Activated T-helper 17 cell treated with anti-CD3 and anti-CD28 coated beads, Interleukin-2, amount 50 U/mL, for 72 hours (primary cell): ENCODE results near the gene COL4A6. TPM values are rescaled to one million over a fixed set of nuclear protein-coding genes. Genes with fewer than 3 reads are reported as not detected.
"Not testable (repeated sequence)": the region's sequence is repeated elsewhere in the genome, so short reads cannot be mapped to it uniquely, and the experiment has no call there.

Experiments used
- ATAC-seq: fragments of 150-1000 bp; cut with Tn5 transposase; replicated peaks from 2 replicates; pipeline ENCODE4 v1.10.0; 2021; ENCODE audit warnings: mild to moderate bottlenecking, moderate library complexity
- H3K27ac Mint-ChIP-seq: one replicate; pipeline ENCODE4 v1.8.0; 2022; ENCODE audit warnings: mixed read lengths
- H3K27me3 Mint-ChIP-seq: one replicate; pipeline ENCODE4 v1.8.0; 2022; ENCODE audit warnings: mixed read lengths
- H3K36me3 Mint-ChIP-seq: one replicate; pipeline ENCODE4 v1.8.0; 2022; ENCODE audit warnings: low read depth, mild to moderate bottlenecking, mixed read lengths
- H3K4me1 Mint-ChIP-seq: one replicate; pipeline ENCODE4 v1.8.0; 2022; ENCODE audit warnings: mixed read lengths
- H3K4me3 Mint-ChIP-seq: one replicate; pipeline ENCODE4 v1.8.0; 2022; ENCODE audit warnings: mild to moderate bottlenecking, mixed read lengths
- H3K9me3 Mint-ChIP-seq: one replicate; pipeline ENCODE4 v1.8.0; 2022; ENCODE audit warnings: mixed read lengths
- total RNA-seq, 2 donors: library from RNA; stranded (reverse); gene quantifications; one replicate each; pipeline ENCODE4 v1.2.3, GENCODE V29; 2022

The COL4A6 gene
- not detected for total RNA-seq

DNA sequence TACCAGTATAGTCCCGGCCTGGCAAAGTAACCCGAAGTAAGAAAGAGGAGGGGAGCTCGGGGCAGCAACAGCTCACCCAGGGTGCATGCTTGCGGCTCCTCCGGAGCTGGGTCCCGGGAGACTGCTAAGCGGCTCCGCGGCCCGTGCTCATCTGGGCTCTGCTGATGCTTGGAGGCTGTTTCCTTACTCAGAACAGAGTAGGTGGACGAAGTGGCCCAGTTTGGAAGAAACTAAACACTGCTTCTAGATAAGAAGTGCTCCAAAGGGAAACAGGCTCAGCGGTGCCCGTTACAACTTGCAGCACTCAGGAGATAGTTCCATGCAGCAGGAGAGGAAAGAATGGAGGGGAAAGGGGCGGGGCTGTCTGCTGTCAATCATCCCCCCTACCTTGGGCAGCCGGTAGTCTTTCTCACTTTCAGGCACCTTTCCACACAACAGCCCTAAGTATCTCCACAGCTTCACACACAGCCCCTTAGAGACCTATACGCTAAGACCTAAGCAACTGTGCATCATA, at the start of gene COL4A6:
Gene COL4A6, minus strand, starts transcription at position 313 of the 514 bp plus-strand sequence. Its CDS starts 226 bp downstream, at position 87.
- Mint-ChIP-seq H3K9me3 (no peaks in the 10 kb centered on the region), H3K4me1 (no peaks in the 10 kb centered on the region), H3K4me3 (peak within 1 kb of the TSS; percentile 47), H3K27ac (no peak within 1 kb of the TSS), H3K27me3 (peaks cover 30% of the 10 kb centered on the region), H3K36me3 (no peaks in the 10 kb centered on the region)
- ATAC-seq: no peak

DNA sequence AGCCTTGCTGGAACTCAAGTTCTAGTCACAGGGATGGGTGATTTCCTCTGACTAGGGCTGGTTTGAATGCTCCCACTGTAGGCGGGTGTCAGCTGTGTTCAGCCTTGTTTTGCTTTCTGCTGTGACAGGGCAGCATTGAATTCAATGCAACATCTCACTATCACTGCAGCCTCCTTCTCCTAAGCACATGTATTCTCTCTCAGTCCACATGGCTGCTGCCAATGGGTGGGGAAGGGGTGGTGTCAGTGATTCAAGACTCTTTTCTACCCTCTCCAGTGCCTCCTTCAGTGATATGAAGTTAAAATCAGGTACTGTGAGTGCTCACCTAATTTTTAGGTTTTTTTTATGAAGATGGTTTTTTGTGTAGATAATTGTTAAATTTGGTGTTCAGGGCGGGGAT, 47.7 kb upstream of the COL4A6 start:
- Mint-ChIP-seq H3K36me3 (no peaks in the 10 kb centered on the region), H3K27ac (no peak overlapping the region), H3K27me3 (no peaks in the 10 kb centered on the region), H3K9me3 (no peaks in the 10 kb centered on the region), H3K4me1 (no peaks in the 10 kb centered on the region), H3K4me3 (no peak overlapping the region)
- ATAC-seq: no peak

DNA sequence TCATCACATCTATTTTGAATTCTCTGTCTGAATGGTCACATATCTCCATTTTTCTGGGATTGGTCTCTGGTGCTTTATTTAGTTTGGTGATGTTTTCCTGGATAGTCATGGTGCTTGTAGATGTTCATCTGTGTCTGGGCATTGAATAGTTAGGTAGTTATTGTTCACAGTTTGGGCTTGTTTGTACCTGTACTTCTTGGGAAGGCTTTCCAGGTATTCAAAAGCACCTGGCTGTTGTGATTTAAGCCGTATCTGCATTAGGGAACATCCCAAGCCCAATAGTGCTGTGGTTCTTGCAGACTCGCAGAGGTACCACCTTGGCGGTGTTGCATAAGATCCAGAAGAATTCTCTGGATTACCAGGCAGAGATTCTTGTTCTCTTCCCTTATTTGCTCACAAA, 46.0 kb upstream of the COL4A6 start:
- Mint-ChIP-seq H3K4me3 (no peak overlapping the region), H3K27ac (no peak overlapping the region), H3K36me3 (no peaks in the 10 kb centered on the region), H3K4me1 (no peaks in the 10 kb centered on the region), H3K9me3 (no peaks in the 10 kb centered on the region), H3K27me3 (no peaks in the 10 kb centered on the region)
- no peak for ATAC-seq

DNA sequence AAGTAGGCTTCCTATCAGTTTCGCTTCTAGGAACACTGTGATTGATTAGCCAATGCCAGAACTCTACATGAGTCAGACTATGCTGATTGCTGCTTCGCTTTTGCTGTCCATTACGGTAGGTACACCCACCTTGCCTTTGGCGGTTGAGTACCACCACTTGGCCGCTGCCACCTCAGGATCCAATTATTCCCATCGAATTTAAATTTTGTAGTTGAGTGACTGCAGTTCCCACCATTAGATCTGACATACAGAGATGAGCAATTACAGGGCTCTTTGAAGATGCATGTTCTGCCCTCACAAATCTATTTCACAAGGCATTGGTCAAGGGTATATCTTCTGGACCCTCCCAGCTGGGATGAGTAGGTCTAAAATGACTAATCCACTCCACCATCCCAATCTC, 43.3 kb upstream of the COL4A6 start:
- not testable (repeated sequence) for H3K36me3 Mint-ChIP-seq, H3K27ac Mint-ChIP-seq, H3K9me3 Mint-ChIP-seq, H3K27me3 Mint-ChIP-seq, H3K4me3 Mint-ChIP-seq, H3K4me1 Mint-ChIP-seq, ATAC-seq

DNA sequence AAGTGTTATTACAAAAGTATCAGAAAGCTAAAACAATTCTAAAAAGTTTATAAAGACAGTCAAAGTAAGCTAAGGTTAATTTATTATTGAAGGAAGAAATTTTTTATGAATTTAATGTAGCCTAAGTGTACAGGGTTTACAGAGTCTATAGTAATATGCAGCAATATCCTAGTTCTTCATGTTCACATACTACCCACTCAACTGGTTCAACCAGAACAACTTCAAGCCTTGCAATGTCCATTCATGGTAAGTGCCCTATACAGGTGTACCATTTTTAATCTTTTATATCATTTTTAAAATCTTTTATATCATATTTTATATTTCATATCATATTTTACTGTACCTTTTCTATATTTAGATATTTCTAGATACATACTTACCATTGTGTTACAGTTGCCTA, 35.8 kb upstream of the COL4A6 start:
- Mint-ChIP-seq H3K36me3 (no peaks in the 10 kb centered on the region), H3K4me3 (no peak overlapping the region), H3K27me3 (no peaks in the 10 kb centered on the region), H3K9me3 (peaks cover 3% of the 10 kb centered on the region), H3K4me1 (no peaks in the 10 kb centered on the region), H3K27ac (no peak overlapping the region)
- no peak for ATAC-seq

DNA sequence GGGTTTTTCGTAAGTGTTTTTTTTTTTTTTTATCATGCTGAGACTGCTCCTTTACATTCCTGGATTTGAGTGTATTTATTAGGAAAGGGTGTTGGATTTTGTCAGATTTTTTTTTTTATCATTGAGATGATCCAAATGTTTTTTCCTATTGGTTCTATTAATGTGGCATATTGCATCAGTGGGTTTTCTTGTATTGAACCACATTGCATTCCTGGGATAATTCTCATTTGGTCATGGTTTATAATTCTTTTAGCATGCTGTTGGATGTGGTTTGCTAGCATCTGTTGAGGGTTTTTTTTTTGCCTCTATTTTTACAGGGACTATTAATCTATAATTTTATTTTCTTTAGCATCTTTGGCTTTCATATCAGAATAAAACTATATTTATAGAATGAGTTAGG, 30.3 kb upstream of the COL4A6 start:
- Mint-ChIP-seq H3K36me3 (no peaks in the 10 kb centered on the region), H3K4me3 (no peak overlapping the region), H3K9me3 (no peaks in the 10 kb centered on the region), H3K27me3 (no peaks in the 10 kb centered on the region), H3K27ac (no peak overlapping the region), H3K4me1 (no peaks in the 10 kb centered on the region)
- ATAC-seq: no peak

DNA sequence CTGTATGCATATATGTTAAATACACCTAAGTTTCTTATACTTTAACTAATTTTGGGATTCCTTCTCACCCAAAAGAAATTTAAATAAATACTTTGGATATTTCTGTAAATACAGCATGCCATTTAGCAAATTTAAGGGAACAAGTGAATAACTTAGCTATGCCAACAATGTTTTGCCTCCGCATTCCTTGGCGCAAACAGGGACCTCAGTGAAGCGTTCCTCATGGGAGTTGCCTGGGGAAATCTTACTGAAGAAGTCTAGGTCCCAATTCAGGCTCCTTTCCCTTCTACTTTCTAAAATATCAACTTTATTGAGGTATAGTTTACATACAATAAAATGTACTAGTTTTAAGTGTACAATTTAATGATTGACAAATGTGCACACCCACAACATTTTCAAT, 26.4 kb upstream of the COL4A6 start:
- no peaks in the 10 kb centered on the region for H3K4me1 Mint-ChIP-seq
- no peak for ATAC-seq
- no peak overlapping the region for H3K4me3 Mint-ChIP-seq
- no peak overlapping the region for H3K27ac Mint-ChIP-seq
- no peaks in the 10 kb centered on the region for H3K9me3 Mint-ChIP-seq
- no peaks in the 10 kb centered on the region for H3K36me3 Mint-ChIP-seq
- no peaks in the 10 kb centered on the region for H3K27me3 Mint-ChIP-seq

DNA sequence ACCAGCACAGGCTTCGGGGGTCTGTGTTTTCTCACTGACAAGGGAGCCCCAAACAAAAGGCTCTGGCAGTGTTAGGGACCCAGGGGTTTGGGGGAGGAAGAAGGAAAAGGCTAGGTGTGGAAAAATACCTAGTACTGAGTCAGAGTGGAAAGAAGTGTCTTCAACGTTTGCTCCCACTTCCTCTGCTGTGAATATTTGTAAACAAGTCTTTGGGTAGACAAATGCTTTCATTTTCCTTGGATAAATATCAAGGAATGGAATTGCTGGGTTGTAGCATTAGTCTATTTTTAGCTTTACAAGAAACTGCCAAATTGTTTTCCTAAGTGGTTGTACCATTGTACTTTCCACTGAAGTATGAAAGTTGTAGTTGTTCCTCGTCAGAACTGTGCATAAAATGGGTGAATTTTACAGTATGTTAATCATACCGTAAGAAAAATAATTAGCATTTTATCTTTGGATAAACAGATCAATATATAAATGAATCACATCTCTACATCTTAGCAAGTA, 18.8 kb upstream of the COL4A6 start:
- no peak for ATAC-seq
- no peaks in the 10 kb centered on the region for H3K27me3 Mint-ChIP-seq
- H3K27ac Mint-ChIP-seq: no peak overlapping the region
- no peaks in the 10 kb centered on the region for H3K4me1 Mint-ChIP-seq
- H3K36me3 Mint-ChIP-seq: no peaks in the 10 kb centered on the region
- no peaks in the 10 kb centered on the region for H3K9me3 Mint-ChIP-seq
- no peak overlapping the region for H3K4me3 Mint-ChIP-seq

DNA sequence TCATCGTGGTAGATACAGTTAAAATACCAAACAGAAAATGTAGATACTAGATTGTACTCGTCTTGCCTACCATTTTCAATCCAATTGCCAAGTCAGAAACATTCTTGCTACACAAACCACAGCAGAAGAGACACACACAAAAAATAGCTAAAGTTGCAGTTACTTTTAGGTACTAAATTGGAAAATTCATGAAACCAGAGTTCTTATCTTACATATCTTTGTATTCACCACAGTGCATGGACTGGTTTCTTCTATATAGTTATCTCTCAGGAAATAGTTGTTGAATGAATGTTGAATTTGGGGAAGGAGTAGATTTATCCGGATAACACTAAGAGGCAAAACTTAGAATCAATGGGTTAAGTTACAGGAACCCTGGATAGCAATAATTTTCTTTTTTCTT, 15.6 kb upstream of the COL4A6 start:
- ATAC-seq: no peak
- Mint-ChIP-seq H3K4me1 (no peaks in the 10 kb centered on the region), H3K27me3 (no peaks in the 10 kb centered on the region), H3K36me3 (no peaks in the 10 kb centered on the region), H3K9me3 (no peaks in the 10 kb centered on the region), H3K27ac (no peak overlapping the region), H3K4me3 (no peak overlapping the region)

DNA sequence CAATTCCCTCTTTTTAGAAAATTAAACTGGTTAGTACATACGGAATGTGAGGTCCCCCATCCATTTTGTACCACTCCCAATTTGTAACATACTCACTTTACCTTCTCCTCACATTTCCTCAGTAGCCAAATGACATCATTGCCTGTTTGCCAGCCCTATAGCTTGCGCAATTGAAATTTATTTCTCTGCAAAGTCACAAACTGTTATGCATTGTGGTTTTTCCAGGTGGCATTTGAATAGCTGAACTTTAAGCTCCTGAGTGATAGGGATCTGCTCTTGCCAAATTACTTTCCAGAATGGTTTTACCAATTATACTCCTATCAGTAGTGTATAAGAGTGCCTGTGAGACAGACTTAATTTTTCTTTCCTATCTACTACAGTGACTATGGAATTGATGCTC, 9.1 kb upstream of the COL4A6 start:
- Mint-ChIP-seq H3K36me3 (no peaks in the 10 kb centered on the region), H3K27me3 (peaks cover 1% of the 10 kb centered on the region), H3K27ac (no peak overlapping the region), H3K4me1 (no peaks in the 10 kb centered on the region), H3K9me3 (no peaks in the 10 kb centered on the region), H3K4me3 (no peak overlapping the region)
- no peak for ATAC-seq

DNA sequence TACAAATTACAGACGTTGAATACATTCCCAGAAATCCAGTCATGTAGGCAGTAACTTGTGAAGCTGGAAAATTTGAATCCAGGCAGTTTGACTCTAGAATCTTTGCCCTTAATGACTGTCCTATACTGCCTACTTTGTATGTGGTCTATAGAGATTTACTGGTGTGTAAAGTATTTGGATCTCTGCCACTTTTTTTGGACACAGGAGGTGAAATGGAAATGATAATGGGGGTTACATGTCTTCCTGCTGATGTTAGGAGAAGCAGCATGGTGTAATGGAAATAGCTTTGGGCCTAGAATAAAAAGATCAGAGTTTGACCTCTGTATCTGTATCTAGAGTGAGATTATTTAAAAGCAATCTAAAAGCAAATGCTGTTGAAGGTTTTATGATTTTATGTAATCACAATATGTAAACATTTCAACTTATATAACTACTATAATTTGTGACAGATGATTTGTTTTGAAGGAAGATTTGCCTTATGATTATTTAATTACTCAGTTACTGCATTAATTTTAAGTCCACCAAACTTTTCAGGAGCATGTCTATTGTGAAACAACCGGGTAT, 4.8 kb upstream of the COL4A6 start:
- no peak for ATAC-seq
- H3K4me3 Mint-ChIP-seq: no peak overlapping the region
- no peaks in the 10 kb centered on the region for H3K36me3 Mint-ChIP-seq
- H3K9me3 Mint-ChIP-seq: no peaks in the 10 kb centered on the region
- no peak overlapping the region for H3K27ac Mint-ChIP-seq
- no peaks in the 10 kb centered on the region for H3K4me1 Mint-ChIP-seq
- H3K27me3 Mint-ChIP-seq: peaks cover 19% of the 10 kb centered on the region

DNA sequence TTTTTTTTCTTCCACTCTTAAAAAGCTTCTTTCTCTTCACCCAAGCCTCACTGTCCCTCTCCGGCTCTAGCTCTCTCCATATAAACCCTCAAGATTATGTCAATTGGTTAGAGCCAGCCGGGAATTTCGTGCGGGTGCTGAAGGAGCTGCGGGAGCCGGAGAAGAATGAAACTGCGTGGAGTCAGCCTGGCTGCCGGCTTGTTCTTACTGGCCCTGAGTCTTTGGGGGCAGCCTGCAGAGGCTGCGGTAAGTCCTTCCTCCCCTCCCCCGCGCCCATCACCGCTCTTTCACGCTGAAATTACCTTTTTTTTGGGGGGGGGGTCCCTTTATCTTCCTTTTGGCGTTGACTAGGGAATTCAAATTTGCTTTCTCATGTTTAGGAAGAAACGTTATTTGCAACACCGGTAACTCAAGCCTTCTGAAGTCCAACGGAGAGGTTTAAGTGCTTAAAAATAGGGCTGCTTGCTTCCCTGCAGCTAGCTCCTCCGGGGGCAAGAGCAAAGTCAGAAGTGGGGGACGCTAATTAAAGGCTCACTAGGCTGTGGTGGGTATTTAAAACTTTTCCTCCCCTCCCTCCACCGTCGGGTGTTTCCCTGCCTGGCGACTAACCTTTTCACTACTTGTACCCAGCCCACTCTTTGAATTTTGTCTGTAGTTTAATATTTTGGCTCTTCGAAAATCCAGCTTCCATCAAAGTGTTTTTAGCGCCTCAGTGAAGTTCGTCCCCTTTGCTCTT, 1.9 kb upstream of the COL4A6 start:
- no peaks in the 10 kb centered on the region for H3K36me3 Mint-ChIP-seq
- peaks cover 30% of the 10 kb centered on the region for H3K27me3 Mint-ChIP-seq
- H3K4me3 Mint-ChIP-seq: peak overlapping the region; percentile 47
- no peaks in the 10 kb centered on the region for H3K9me3 Mint-ChIP-seq
- no peaks in the 10 kb centered on the region for H3K4me1 Mint-ChIP-seq
- H3K27ac Mint-ChIP-seq: no peak overlapping the region
- ATAC-seq: no peak

DNA sequence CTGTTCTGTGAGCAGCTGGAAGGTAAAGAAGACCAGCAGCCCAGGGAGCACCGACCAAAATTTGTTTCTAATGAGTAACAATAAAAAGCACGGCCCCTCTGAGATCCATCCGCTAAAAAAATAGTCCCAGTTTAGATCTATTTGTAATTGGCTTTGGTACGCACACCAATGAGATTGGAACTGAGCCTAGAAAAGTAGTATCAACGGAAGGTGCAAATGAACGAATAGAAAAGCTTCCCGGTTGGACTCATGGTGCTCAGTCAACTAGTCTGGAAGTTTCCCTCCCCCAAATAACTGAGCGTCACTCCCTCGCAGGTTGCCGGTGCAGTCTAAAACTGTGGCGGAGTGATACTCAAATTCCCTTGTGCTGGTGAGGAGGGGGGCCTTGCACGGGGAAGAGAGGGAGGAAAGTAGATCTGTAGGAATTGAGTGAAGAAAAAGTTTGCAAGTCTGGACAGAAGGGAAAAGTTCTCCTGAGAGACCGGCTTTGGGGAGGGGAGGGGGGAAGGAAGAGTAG, 1.3 kb upstream of the COL4A6 start, which contains the start of gene COL4A5:
Gene COL4A5, plus strand, starts transcription at position 413 of the 517 bp plus-strand sequence. CDS start 288 bp downstream, outside the sequence.
- Mint-ChIP-seq H3K4me3 (peak within 1 kb of the TSS; percentile 47), H3K27me3 (peaks cover 30% of the 10 kb centered on the region), H3K4me1 (no peaks in the 10 kb centered on the region), H3K9me3 (no peaks in the 10 kb centered on the region), H3K27ac (no peak within 1 kb of the TSS), H3K36me3 (no peaks in the 10 kb centered on the region)
- no peak for ATAC-seq

DNA sequence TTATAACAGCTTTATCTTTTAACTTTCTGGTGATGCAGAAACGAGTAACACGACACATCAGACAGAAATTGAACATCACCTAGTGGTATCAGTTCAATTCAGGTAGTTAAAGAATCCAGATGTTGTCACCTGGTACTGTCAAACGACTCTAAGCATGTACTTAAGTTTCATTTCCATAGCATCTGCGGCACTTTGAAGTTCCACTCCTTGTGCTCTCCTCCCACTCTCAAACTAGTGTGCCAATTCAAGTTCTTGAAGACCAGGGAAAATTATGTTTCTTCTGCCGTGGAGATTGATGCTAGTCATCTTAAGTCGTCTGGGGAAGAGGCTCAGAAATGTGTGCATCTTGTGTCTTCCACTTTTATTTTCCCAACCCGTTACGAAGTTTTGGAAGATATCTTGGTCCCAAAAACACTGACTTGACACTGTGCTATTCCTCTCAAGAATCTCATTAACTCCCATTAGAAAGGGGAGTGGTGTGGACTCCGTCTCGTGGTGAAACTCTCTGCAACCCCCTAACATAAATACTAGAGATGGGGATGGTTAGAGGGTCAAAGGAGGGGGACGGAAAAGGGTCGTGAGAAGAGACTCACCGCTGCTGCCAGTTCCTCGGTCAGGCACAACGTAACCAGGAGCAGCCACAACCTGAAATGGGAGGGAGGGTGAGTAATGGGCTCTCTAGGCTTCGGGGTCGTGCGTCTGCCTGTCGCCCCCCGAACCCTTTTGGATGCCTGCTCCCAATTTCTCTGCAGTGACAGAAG, 693 bp downstream of the COL4A6 start:
- Mint-ChIP-seq H3K4me1 (no peaks in the 10 kb centered on the region), H3K4me3 (no peak overlapping the region), H3K27me3 (peaks cover 30% of the 10 kb centered on the region), H3K36me3 (no peaks in the 10 kb centered on the region), H3K27ac (no peak overlapping the region), H3K9me3 (no peaks in the 10 kb centered on the region)
- ATAC-seq: no peak
